NCI-H2107 (cell line): Measurements from ENCODE around the gene SMAGP.
"Not testable (repeated sequence)": the region's sequence is repeated elsewhere in the genome, so short reads cannot be mapped to it uniquely, and the experiment has no call there.

Source experiments
- DNase-seq: peaks from one replicate; lab custom pipeline; 2025; lab: John Stamatoyannopoulos, UW

The SMAGP gene

GRCh38 chr12:51264297-51264696, 5.9 kb downstream of the SMAGP start:
- DNase-seq: no peak

GRCh38 chr12:51263341-51263740, 6.9 kb downstream of the SMAGP start:
- DNase-seq: no peak

GRCh38 chr12:51262758-51263177, 7.4 kb downstream of the SMAGP start:
- no peak for DNase-seq

GRCh38 chr12:51259600-51259999, 10.6 kb downstream of the SMAGP start:
- not testable (repeated sequence) for DNase-seq

GRCh38 chr12:51254536-51254935, 15.7 kb downstream of the SMAGP start:
- no peak for DNase-seq

- no peak for DNase-seq
Measured at GRCh38 chr12:51253276-51253675, 16.9 kb downstream of the SMAGP start.

GRCh38 chr12:51247523-51248206, 22.6 kb downstream of the SMAGP start:
- no peak for DNase-seq

GRCh38 chr12:51246254-51246853, 23.9 kb downstream of the SMAGP start:
- no peak for DNase-seq

GRCh38 chr12:51245476-51246253, 24.6 kb downstream of the SMAGP start:
- no peak for DNase-seq

- no peak for DNase-seq
Measured at GRCh38 chr12:51244269-51244668, 25.9 kb downstream of the SMAGP start.

- no peak for DNase-seq
Measured at GRCh38 chr12:51242876-51243275, 27.3 kb downstream of the SMAGP start.

GRCh38 chr12:51242120-51242519, 28.1 kb downstream of the SMAGP start:
- DNase-seq: no peak

GRCh38 chr12:51240971-51241370, 29.2 kb downstream of the SMAGP start:
- DNase-seq: no peak

- DNase-seq: peak; percentile 92
Measured at GRCh38 chr12:51238510-51239334, 31.5 kb downstream of the SMAGP start, which contains the start of gene DAZAP2. DAZAP2 (plus strand) TSS chr12:51238826; CDS start chr12:51238908, 82 bp downstream.

- DNase-seq: no peak
Measured at GRCh38 chr12:51238037-51238509, 32.1 kb downstream of the SMAGP start.

- DNase-seq: no peak
Measured at GRCh38 chr12:51234530-51234929, 35.7 kb downstream of the SMAGP start.

GRCh38 chr12:51232642-51233041, 37.6 kb downstream of the SMAGP start:
- DNase-seq: no peak

- DNase-seq: no peak
Measured at GRCh38 chr12:51229116-51229809, 41.0 kb downstream of the SMAGP start.

- no peak for DNase-seq
Measured at GRCh38 chr12:51227962-51228361, 42.3 kb downstream of the SMAGP start.

- not testable (repeated sequence) for DNase-seq
Measured at GRCh38 chr12:51227112-51227511, 43.1 kb downstream of the SMAGP start.

- no peak for DNase-seq
Measured at GRCh38 chr12:51225771-51226170, 44.4 kb downstream of the SMAGP start.
